Smooth muscle cell (in vitro differentiated cells): ENCODE data around the gene PKP1. TPM values are rescaled to one million over a fixed set of nuclear protein-coding genes. Genes with fewer than 3 reads are reported as not detected.

Source experiments
- DNase-seq: peaks from one replicate; lab custom pipeline; 2025; ENCODE audit not compliant: unreplicated experiment; lab: John Stamatoyannopoulos, UW
- H2AFZ ChIP-seq: fragments of 200-600 bp; sonication (generic); 2 replicates; pipeline ENCODE4 v1.6.0; 2016; ENCODE audit warnings: antibody characterized with exemption, low read depth, mild to moderate bottlenecking
- H3F3A ChIP-seq: fragments of 200-600 bp; sonication (generic); 2 replicates; pipeline ENCODE4 v1.6.0; 2017; ENCODE audit warnings: antibody characterized with exemption, low read depth
- H3K27ac ChIP-seq: fragments of 200-600 bp; sonication (generic); 2 replicates; pipeline ENCODE4 v1.5.1; 2016; ENCODE audit warnings: low read depth, mild to moderate bottlenecking
- H3K27me3 ChIP-seq: fragments of 200-600 bp; sonication (generic); 2 replicates; pipeline ENCODE4 v1.6.1; 2016; ENCODE audit warnings: low read depth, mild to moderate bottlenecking
- H3K36me3 ChIP-seq: fragments of 200-600 bp; sonication (generic); 2 replicates; pipeline ENCODE4 v1.5.1; 2016; ENCODE audit warnings: low read depth
- H3K4me1 ChIP-seq: fragments of 200-600 bp; sonication (generic); 2 replicates; pipeline ENCODE4 v1.5.1; 2016; ENCODE audit warnings: low read depth
- H3K4me2 ChIP-seq: fragments of 200-600 bp; sonication (generic); 2 replicates; pipeline ENCODE4 v1.6.0; 2016; ENCODE audit warnings: mild to moderate bottlenecking
- H3K4me3 ChIP-seq: fragments of 200-600 bp; sonication (generic); 2 replicates; pipeline ENCODE4 v1.5.1; 2016; ENCODE audit warnings: mild to moderate bottlenecking
- H3K79me2 ChIP-seq: fragments of 200-600 bp; sonication (generic); 2 replicates; pipeline ENCODE4 v1.6.0; 2016; ENCODE audit warnings: low read depth, mild to moderate bottlenecking
- H3K9ac ChIP-seq: fragments of 200-600 bp; sonication (generic); 2 replicates; pipeline ENCODE4 v1.6.0; 2016; ENCODE audit warnings: low read depth
- H3K9me3 ChIP-seq: fragments of 200-600 bp; sonication (generic); replicated peaks from 2 replicates; pipeline ENCODE4 v1.5.1; 2016; ENCODE audit warnings: low read depth
- H4K20me1 ChIP-seq: fragments of 200-600 bp; sonication (generic); 2 replicates; pipeline ENCODE4 v1.6.0; 2016; ENCODE audit warnings: low read depth
- CTCF ChIP-seq: fragments of 200-600 bp; sonication (generic); IDR thresholded peaks from 2 replicates; pipeline ENCODE4 v1.5.1; 2017; ENCODE audit warnings: borderline replicate concordance, mild to moderate bottlenecking, antibody characterized with exemption; ENCODE audit not compliant: insufficient read depth, poor library complexity, severe bottlenecking
- WGBS: methylation state at CpG from one replicate; pipeline ENCODE4 v1.1.7; 2016; ENCODE audit warnings: low lambda C conversion rate; 5-methylcytosine and 5-hydroxymethylcytosine counted together
- polyA plus RNA-seq: library from polyadenylated mRNA; unstranded; fragments of >200 nt; fragmentation: Nextera tagmentation; extraction: Ambion mirVana; gene quantifications from 2 replicates; pipeline ENCODE4 v1.2.1, GENCODE V29; 2016
- total RNA-seq: library from RNA; depleted of rRNA; stranded (reverse); fragments of >200 nt; gene quantifications from 2 replicates; pipeline ENCODE4 v1.2.3, GENCODE V29; 2014

Gene PKP1
- total and polyA plus RNA-seq, 2 experiments from 2014 or later, result 26.9 to 52.5 TPM

DNA sequence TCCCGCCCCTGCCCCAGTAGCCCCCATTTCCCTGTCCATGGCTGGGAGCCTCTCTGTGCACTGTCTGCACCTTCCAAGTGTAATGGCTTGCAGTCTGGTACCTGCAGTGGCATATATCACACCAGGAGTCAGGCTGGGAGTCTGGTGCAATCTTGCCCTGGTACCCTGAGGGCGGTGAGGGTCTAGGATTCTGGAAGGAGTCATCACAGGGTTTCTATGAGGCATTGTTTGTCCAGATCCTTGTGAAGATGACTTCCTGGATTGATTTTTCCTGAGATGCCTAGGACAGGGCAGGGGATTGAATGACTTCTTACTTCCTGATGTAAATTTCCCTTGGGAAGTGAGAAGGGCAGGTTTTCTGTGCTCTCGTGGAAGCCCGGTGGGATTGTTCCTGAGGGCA is 5.9 kb upstream of the PKP1 start:
- H3K9me3 ChIP-seq, result no peaks in the 10 kb centered on the region
- H4K20me1 ChIP-seq, result no peaks in the 10 kb centered on the region
- no peak for DNase-seq
- no peak overlapping the region for H3K4me2 ChIP-seq
- H3K4me1 ChIP-seq, result no peaks in the 10 kb centered on the region
- H3K4me3 ChIP-seq, result no peak overlapping the region
- no peaks in the 10 kb centered on the region for H3K27me3 ChIP-seq
- H2AFZ ChIP-seq, result no peak overlapping the region
- H3K36me3 ChIP-seq, result no peaks in the 10 kb centered on the region
- WGBS, result 94% methylated on average over 4 of the region's 4 CpGs
- H3F3A ChIP-seq, result no peaks in the 10 kb centered on the region
- H3K27ac ChIP-seq, result peak overlapping the region; percentile 42
- no peaks in the 10 kb centered on the region for H3K79me2 ChIP-seq
- TF ChIP-seq CTCF, result no peak
- H3K9ac ChIP-seq, result no peak overlapping the region

GRCh38 chr1:201279313-201279712 is 4.0 kb upstream of the PKP1 start:
- Histone ChIP-seq H3K9ac (no peak overlapping the region), H3K9me3 (no peaks in the 10 kb centered on the region), H3K4me3 (no peak overlapping the region), H3F3A (no peaks in the 10 kb centered on the region), H2AFZ (no peak overlapping the region), H3K27me3 (no peaks in the 10 kb centered on the region), H3K79me2 (peaks cover 8% of the 10 kb centered on the region), H3K4me2 (no peak overlapping the region), H4K20me1 (no peaks in the 10 kb centered on the region), H3K27ac (no peak overlapping the region), H3K4me1 (peaks cover 3% of the 10 kb centered on the region), H3K36me3 (no peaks in the 10 kb centered on the region)
- 71% methylated on average over 8 of the region's 8 CpGs for WGBS
- no peak for DNase-seq
- TF ChIP-seq CTCF, result no peak

DNA sequence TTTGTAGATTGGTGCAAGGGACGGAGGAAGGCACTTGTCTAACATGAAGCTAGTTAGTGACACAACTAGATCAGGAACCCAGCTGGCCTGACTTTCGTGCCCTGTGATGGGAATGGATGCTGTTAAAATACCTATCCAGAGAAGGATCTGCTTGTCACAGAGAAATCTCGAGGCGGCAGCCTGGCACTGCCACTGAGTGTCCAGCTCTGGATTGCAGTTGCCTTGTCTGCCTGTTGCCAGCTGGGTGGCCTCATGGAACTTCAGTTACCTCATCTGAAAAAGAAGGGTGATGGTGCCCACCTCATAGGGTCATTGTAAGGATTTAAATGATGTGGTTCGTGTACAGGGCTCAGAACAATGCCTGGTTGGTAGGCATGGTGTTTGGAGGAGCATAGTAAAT is 2.4 kb upstream of the PKP1 start:
- H3F3A ChIP-seq, result no peaks in the 10 kb centered on the region
- H3K27ac ChIP-seq, result no peak overlapping the region
- H4K20me1 ChIP-seq, result no peaks in the 10 kb centered on the region
- H3K36me3 ChIP-seq, result no peaks in the 10 kb centered on the region
- no peak overlapping the region for H3K4me3 ChIP-seq
- DNase-seq, result no peak
- no peak for TF ChIP-seq CTCF
- H3K4me2 ChIP-seq, result no peak overlapping the region
- peaks cover 24% of the 10 kb centered on the region for H3K79me2 ChIP-seq
- no peaks in the 10 kb centered on the region for H3K9me3 ChIP-seq
- H3K4me1 ChIP-seq, result peaks cover 3% of the 10 kb centered on the region
- H3K9ac ChIP-seq, result no peak overlapping the region
- no peaks in the 10 kb centered on the region for H3K27me3 ChIP-seq
- no peak overlapping the region for H2AFZ ChIP-seq
- WGBS, result 76% methylated on average over 5 of the region's 5 CpGs

GRCh38 chr1:201281573-201281972 is 1.7 kb upstream of the PKP1 start:
- peaks cover 3% of the 10 kb centered on the region for H3K4me1 ChIP-seq
- no peak overlapping the region for H3K4me2 ChIP-seq
- no peaks in the 10 kb centered on the region for H3K9me3 ChIP-seq
- DNase-seq, result no peak
- TF ChIP-seq CTCF, result no peak
- peaks cover 31% of the 10 kb centered on the region for H3K79me2 ChIP-seq
- H3K9ac ChIP-seq, result no peak overlapping the region
- no peak overlapping the region for H2AFZ ChIP-seq
- no peak overlapping the region for H3K4me3 ChIP-seq
- H3K27ac ChIP-seq, result no peak overlapping the region
- no peaks in the 10 kb centered on the region for H4K20me1 ChIP-seq
- no peaks in the 10 kb centered on the region for H3K36me3 ChIP-seq
- WGBS, result 85% methylated on average over 3 of the region's 3 CpGs
- no peaks in the 10 kb centered on the region for H3F3A ChIP-seq
- H3K27me3 ChIP-seq, result no peaks in the 10 kb centered on the region
